SU-DHL-6 (cell line): ENCODE results near the gene CBLL1.

Experiments used
- CTCF ChIP-seq: fragments of 200-600 bp; sonication (generic); IDR thresholded peaks from one replicate; pipeline ENCODE4 v1.5.1; 2017; ENCODE audit warnings: antibody characterized with exemption, mild to moderate bottlenecking, low read length, moderate library complexity; ENCODE audit not compliant: insufficient read depth, poor library complexity, severe bottlenecking
- EZH2phosphoT487 ChIP-seq: fragments of 200-600 bp; sonication (generic), shearing (Covaris generic); conservative IDR thresholded peaks from 2 replicates; pipeline ENCODE4 v1.6.1; 2018; ENCODE audit warnings: mild to moderate bottlenecking, antibody characterized with exemption, low read length, moderate library complexity, mixed read lengths

DNA sequence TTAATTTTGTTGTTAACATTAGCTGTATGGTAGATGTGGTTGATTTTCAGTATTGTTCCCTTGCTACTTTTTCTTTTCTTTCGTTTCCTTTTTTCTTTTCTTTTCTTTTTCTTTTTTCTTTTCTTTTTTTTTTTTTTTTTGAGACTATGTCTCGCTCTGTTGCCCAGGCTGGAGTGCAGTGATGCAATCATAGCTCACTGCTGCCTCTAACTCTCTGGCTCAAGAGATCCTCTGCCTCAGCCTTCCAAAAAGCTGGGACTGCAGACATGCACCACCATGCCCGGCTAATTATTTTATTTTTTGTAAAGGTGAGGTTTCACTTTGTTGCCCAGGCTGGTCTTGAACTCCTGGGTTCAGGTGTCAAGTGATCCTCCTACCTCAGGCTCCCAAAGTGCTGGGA is 44.7 kb downstream of the CBLL1 start:
- TF ChIP-seq CTCF (no peak), EZH2phosphoT487 (no peak)
